ENCODE results near the gene STYXL2.

The STYXL2 gene

GRCh38 chr1:167099851-167100250 lies 6.0 kb downstream of the STYXL2 start:
- TF ChIP-seq FOXP2 (optimal IDR thresholded peaks at IDR 0.05; ENCODE audit: borderline replicate concordance, extremely low read depth, extremely low read length, insufficient read depth) (no peak), SIN3A (IDR thresholded peaks at IDR 0.05; ENCODE audit: borderline replicate concordance, insufficient read depth, low read length) (no peak), POLR2AphosphoS5 (IDR thresholded peaks at IDR 0.05; ENCODE audit: low read depth, low read length) (no peak), REST (IDR thresholded peaks at IDR 0.05; ENCODE audit: insufficient read depth in 1 of 2, low read depth in 2 of 2, low read length in 2 of 2) (no peak), TAF1 (IDR thresholded peaks at IDR 0.05; ENCODE audit: borderline replicate concordance, insufficient read depth, low read length) (no peak)

- TF ChIP-seq POLR2AphosphoS5 (IDR thresholded peaks at IDR 0.05; ENCODE audit: low read depth, low read length) (no peak), REST (IDR thresholded peaks at IDR 0.05; ENCODE audit: insufficient read depth in 1 of 2, low read depth in 2 of 2, low read length in 2 of 2) (no peak), TAF1 (IDR thresholded peaks at IDR 0.05; ENCODE audit: borderline replicate concordance, insufficient read depth, low read length) (no peak), FOXP2 (optimal IDR thresholded peaks at IDR 0.05; ENCODE audit: borderline replicate concordance, extremely low read depth, extremely low read length, insufficient read depth) (no peak), SIN3A (IDR thresholded peaks at IDR 0.05; ENCODE audit: borderline replicate concordance, insufficient read depth, low read length) (no peak)
Measured at GRCh38 chr1:167100730-167101129, 6.9 kb downstream of the STYXL2 start.

- TF ChIP-seq TAF1 (IDR thresholded peaks at IDR 0.05; ENCODE audit: borderline replicate concordance, insufficient read depth, low read length) (no peak), POLR2AphosphoS5 (IDR thresholded peaks at IDR 0.05; ENCODE audit: low read depth, low read length) (no peak), SIN3A (IDR thresholded peaks at IDR 0.05; ENCODE audit: borderline replicate concordance, insufficient read depth, low read length) (no peak), FOXP2 (optimal IDR thresholded peaks at IDR 0.05; ENCODE audit: borderline replicate concordance, extremely low read depth, extremely low read length, insufficient read depth) (no peak), REST (IDR thresholded peaks at IDR 0.05; ENCODE audit: insufficient read depth in 1 of 2, low read depth in 2 of 2, low read length in 2 of 2) (no peak)
Measured at GRCh38 chr1:167101754-167102153, 7.9 kb downstream of the STYXL2 start.

- TF ChIP-seq REST (IDR thresholded peaks at IDR 0.05; ENCODE audit: insufficient read depth in 1 of 2, low read depth in 2 of 2, low read length in 2 of 2) (no peak), POLR2AphosphoS5 (IDR thresholded peaks at IDR 0.05; ENCODE audit: low read depth, low read length) (no peak), TAF1 (IDR thresholded peaks at IDR 0.05; ENCODE audit: borderline replicate concordance, insufficient read depth, low read length) (no peak), SIN3A (IDR thresholded peaks at IDR 0.05; ENCODE audit: borderline replicate concordance, insufficient read depth, low read length) (no peak), FOXP2 (optimal IDR thresholded peaks at IDR 0.05; ENCODE audit: borderline replicate concordance, extremely low read depth, extremely low read length, insufficient read depth) (no peak)
Measured at GRCh38 chr1:167102906-167103573, 9.2 kb downstream of the STYXL2 start.
